Stimulated activated CD4-positive, alpha-beta T cell treated with anti-CD3 and anti-CD28 coated beads, Interleukin-4, amount 100 ng/mL, for 48 hours (primary cell): ENCODE results near the gene TMC5.
"Not testable (repeated sequence)": the region's sequence is repeated elsewhere in the genome, so short reads cannot be mapped to it uniquely, and the experiment has no call there.

Experiments
- DNase-seq, 2 donors: peaks; one replicate each; pipeline ENCODE4 v3.0.0-alpha.2; 2020; ENCODE audit warnings: low read depth in 2 of 2

Gene TMC5

DNA sequence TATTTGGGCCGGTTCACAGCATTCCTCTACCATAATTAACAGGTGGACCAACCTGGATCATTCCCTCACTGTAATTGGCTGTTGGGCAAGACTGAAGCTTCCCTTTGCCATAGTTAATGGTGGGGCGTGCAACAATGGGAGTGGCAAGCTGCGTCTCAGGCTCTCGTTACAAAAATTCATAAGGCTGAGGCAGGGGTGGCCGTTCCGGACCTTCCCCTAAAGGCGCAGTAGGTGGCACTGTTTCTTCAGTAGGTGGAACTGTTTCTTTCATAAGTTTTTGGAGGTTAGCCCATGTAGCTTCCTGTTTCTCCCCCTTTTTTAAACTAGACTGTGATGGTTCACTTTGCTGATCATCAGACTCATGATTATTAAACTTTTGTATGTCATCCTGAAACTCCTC is 17.0 kb upstream of the TMC5 start:
- no peak for DNase-seq

DNA sequence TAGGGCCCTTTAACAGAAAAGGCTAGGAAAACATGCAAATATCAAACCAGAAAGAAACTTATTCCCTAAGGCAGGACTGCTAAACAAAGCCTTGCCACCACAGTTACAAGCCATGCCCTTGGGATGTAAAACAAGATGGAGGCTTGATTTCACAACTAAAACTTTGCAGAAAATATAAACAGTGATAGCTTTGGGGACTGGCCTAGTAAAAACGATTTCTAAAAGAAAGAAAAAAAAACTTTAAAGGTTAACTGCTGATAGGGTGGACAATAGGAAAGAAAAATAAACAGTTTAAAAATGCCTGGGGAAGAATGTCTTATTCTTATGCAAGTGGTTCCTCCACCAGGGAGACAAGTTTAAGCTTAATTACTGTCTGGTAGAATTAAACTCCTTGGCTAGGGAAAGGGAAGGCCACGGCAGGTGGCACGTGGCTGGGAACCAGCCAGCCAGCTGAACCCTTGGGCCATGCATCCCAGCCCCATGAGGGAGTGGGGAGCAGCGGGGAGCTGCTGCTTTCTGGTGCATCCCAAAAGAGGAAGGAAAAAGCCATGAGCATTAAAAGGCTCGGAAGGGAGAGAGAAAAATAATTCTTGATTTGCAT is 10.7 kb upstream of the TMC5 start:
- DNase-seq: no peak

DNA sequence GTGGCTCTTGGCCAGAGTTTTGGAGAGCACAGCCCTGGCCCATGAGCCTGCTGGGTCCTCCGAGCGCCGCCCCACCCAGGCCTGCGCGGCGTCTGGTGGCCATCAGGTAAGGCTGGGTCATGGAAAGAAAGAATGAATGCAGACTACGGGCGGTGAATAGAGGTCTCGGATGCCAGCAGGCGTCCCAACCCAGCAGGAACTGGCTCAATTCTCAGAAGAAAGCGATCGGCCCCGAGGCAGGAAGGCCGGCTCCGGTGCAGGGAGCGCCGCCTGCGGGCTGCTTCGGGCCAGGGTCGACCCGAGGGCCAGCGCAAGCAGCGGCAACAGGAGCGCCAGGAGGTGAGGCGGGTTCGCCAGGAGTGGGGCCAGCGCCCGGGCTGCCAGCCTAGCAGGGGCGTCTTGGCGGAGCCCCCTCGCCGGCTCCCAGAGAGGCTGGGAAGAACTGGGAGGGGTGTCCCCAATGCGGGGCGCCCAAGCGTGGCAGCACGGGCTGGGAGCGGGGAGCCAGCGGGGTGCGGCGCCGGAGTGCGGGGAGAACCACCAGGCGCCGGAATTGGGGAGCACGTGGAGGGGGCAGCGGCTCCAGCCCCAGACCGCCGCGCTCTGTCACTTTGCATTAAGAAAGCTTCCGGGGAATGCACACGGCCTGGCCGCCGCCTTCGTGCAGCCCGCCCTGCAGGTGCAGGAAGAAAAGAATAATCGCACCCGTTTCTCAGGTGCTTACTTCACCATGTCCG is 7.1 kb upstream of the TMC5 start:
- DNase-seq: no peak

DNA sequence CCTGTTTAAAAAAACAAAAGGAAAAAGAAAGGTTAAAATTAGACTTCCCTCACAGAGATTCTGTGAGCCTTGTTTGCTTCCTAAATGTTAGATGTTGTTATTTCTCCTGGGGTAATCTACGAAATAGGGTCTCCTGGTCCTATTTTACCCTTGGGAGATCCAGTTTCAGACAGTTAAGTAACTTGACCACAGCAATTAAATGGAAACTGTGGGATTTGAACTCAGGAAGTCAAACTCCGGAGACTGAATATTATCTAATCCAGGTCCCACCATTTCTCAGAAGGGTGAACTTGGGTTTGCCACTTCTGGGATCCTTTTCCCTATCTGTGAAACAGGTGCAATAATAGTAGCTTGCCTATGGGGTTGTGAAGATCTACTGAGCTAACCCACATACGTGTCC is 6.4 kb upstream of the TMC5 start:
- DNase-seq: no peak

DNA sequence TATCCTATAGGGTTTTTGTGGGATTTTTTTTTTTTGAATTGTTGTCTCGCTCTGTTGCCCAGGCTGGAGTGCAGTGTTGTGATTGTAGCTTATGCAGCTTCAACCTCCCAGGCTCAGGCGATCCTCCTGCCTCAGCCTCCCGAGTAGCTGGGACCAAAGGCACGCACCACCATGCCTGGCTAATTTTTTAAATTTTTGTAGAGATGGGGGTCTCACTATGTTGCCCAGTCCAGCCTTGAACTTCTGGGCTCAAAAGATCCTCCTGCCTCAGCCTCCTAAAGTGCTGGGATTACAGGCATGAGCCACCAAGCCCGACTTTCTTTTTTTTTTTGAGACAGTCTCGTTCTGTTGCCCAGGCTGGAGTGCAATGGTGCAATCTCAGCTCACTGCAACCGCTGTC is 5.6 kb upstream of the TMC5 start:
- DNase-seq: not testable (repeated sequence)

DNA sequence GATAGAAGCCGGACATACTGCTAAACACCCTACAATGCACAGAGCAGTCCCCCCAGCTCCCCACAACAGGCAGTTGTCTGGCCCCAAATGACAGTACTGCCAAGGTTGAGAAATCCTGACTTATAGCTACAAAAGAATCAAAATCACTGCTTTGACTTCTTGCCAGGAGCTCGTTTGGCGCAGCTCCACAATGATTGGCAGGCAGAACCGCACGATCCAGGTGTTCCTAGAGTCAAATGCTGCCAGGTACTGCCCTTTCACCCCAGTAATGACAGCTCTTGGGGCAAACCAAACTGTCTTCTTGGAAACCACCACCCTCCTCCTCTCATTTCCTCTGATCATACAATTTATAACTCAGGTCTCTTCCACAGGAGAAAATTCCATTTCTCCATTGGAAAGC is 2.2 kb upstream of the TMC5 start:
- no peak for DNase-seq

DNA sequence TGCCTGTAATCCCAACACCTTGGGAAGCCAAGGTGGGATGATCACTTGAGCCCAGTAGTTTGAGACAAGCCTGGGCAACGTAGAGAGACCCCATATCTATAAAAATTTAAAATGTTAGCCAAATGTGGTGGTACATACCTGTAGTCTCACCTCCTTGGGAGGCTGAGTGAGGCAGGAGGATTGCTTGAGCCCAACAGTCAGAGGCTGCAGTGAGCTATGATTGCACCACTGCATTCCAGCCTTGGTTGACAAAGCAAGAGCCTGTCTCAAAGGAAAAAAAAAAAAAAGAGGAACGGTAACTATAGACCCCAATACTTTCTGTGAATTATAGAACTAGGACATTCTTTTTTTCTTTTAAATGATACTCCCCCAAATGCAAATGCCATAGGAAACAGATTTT is 1.8 kb upstream of the TMC5 start:
- no peak for DNase-seq

DNA sequence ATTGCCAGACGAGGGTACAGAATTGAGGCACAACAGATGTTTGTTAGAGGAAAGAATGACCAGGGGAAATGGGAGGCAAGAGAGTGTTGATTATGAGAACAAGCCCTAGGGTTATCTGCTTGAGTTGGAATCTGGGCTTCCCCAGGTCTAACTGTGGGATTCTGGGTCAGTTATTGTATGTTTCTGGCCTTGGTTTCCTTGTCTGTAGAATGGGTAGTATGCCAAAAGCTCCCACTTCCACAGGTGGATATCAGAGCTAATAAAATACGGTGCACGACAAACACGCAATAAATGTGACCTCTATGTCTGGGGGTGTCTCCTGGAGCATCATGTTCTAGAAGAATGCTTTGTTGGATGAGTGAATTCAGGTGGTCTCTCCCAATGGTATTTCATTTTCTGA is 517 bp downstream of the TMC5 start:
- no peak for DNase-seq

DNA sequence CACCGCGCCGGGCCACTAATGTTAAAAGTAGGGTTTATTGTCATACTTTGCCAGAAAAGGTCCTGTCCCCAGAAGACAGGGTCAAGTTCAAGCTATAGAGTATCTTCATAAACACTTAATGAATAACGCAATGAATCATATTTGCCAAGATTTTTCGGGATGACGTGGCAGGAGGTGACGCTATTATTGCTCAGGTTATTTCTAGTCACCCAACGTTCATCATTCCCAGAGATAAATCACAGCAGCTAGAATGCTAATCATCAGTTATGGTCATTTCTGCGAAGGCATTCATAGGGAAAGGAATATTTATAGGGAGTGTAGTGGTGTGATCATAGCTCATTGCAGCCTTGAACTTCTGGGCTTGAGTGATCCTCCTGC is 2.0 kb downstream of the TMC5 start:
- DNase-seq: no peak

DNA sequence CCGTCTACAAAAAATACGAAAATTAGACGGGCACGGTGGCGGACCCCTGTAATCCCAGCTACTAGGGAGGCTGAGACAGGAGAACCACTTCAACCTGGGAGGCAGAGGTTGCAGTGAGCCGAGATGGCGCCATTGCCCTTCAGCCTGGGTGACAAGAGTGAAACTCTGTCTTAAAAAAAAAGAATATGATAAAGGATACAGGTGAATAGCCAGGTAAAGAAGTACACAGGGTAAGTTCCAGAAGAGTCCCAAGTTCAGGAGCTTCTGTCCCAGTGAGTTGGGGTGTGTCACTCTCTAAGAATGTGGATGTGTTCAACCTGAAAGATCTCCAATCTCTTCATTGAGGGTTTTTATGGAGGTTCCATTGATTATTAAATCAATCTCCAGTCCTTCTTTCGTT is 6.8 kb downstream of the TMC5 start:
- DNase-seq: no peak

DNA sequence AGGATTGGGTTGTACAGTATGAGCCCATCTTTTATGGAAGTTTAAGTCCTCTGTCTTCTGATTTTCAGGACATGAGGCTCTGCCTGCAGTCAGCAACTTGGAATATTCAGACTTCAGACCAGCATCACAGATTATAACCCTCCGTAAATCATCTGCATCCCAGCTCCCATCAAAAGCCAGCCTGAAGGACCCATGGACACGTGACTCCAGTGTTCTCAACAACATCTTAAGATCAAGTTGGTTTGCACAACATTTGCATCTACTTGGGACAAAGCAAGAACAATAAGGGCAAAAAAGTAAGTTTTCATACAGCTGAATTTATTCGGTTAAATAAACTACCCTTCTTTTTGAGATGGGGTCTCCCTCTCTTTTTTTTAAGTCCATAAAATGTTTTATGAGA is 12.7 kb downstream of the TMC5 start:
- no peak for DNase-seq

DNA sequence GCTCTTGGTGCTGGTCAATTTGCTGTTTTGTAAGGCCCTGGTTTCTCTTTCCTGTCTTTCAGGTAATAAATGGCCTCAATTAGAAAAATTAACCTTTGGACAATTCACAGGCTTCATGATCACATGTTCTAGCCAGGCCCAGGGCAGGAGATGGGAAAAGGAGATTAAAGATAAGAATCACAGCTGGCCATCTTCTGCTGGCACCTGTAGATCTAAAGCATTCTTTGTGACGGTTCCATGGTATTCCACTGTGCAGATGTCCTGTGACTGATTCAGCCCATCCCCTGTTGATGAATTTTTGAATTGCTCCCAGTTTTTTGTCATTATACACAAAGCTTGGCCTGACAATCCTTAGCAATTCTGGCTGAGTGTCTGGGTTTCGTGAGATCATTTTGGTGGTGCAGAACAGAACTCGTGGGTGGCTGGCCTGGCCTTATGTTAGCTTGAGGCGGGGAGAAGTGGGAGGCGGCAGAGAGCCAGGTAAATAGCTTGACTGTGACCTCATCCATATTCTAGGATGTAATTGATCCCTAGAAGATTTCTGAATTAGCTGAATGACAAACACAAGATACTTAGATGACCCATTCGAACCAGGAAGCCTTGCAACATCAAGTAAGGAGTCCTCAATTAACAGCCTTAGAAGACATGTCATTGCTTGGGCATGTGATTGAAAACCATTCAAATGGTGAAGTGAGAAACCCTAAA is 14.1 kb downstream of the TMC5 start:
- DNase-seq: no peak

DNA sequence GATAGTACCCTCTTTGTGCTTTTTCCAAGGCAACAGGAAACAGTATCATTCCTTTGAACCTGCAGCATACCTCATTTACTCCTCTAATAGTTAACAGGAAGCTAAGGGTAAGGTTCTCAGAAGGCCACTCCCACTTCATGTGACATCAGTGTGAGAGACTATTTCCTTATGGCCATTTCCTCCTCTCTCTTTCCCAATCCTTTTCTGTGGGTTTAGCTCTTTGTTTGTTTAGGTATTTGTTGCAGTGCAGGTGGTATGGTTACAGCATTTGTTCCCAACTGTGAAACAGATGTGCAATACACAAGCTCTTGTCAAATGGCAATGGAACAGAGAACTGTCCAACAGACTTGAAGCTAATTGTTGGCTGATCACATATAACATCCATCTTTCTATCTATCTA is 14.7 kb downstream of the TMC5 start:
- no peak for DNase-seq

DNA sequence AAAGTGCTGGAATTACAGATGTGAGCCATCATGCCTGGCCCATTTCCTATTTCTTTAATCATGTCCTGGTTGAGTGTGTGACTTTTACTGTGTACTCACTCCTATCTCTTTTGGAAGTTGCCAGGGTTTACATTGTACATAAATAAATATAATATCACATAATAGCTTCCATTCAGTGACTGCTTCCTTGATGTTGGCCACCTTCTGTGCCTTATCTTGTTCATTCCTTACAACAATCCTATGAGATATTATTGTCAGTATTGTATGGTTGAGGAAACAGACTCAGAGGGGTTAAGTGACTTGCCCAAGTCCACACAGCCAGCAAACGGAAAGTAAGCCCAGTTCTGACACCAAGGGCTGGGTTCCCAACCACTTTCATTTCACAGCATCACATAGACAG is 16.9 kb downstream of the TMC5 start:
- DNase-seq: no peak

DNA sequence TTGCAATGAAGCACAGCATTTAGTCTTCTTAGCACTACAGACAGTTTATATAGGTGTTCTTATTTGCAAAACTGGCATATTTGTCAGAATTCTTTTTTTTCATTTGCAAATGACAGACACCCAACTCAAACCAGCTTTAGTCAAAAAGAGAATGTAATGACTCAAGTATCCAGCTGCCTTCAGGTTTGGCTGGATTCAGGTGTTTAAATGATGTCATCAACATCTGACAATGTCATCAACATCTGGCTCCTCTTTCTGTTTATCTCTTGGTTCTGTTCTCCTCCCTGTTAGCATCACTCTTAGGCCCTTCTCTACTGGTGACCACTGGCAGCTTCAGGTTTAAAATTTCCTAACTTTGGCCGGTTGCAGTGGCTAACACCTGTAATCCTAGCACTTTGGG is 18.9 kb downstream of the TMC5 start:
- DNase-seq: no peak

DNA sequence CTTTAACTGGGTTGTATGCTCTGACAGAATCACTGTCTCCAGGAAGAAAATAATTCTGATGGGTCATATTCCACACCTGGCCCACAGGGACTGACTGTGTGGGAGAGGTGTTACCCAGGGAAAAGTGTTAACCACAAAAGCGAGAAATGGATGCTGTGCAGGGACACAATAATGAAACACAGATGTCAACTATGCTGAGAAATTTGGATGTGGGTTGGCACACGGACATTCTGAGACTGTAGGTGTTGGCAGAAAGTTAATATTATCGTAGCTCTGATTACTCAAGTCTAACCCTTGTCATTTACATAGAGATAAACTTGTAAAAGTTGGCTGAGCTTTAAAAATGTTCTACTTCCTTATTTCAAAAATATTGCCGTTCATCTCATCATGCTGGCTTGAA is 19.6 kb downstream of the TMC5 start:
- no peak for DNase-seq

DNA sequence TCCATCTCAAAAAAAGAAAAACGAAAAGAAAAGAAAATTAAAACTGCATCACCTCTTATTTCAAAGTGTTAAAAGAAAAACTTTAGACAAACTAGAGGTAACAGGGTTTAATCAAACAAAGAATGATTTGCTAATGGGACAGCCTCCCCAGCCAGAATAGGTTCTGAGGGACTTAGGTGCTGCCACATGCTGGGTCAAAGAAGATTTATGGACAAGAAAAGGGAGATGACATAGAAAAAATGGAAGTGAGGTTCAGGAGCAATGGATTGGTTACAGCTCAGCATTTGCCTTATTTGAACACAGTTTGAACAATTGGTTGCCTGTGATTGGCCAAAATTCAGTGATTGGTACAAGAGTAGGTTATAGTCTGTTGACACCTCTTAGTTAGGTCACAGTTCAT is 21.1 kb downstream of the TMC5 start:
- DNase-seq: no peak

DNA sequence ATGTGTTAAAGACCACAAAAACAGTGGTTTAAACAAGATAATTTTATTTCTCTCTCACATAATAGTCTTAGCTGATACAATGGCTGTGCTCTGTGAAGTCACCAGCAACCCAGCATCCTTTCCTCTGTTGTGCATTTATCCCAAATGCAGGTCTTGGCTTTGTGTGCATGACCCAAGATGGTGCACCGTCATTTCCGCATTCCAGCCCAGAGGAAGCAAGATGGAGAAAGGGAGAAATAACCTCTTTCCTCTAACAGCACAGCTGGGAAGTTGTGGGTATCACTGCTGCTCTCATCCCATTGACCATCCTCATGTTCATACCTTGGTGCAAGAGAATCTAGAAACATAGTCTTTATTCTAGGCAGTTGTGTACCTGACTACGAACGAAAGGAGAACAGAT is 21.8 kb downstream of the TMC5 start:
- no peak for DNase-seq

DNA sequence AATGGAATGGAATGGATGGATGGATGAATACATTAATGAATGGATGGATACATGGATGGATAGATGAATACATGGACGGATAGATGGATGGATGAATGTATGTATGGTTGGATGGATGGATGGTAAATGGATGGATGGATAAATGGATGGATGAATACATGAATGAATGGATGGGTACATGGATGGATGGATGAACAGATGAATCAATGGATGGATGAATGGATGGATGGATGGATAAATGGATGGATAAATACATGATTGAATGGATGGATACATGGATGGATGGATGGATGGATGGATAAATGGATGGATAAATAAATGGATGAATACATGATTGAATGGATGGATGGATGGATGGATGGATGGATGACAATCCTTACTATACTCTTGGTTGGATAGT is 26.0 kb downstream of the TMC5 start:
- DNase-seq: no peak

DNA sequence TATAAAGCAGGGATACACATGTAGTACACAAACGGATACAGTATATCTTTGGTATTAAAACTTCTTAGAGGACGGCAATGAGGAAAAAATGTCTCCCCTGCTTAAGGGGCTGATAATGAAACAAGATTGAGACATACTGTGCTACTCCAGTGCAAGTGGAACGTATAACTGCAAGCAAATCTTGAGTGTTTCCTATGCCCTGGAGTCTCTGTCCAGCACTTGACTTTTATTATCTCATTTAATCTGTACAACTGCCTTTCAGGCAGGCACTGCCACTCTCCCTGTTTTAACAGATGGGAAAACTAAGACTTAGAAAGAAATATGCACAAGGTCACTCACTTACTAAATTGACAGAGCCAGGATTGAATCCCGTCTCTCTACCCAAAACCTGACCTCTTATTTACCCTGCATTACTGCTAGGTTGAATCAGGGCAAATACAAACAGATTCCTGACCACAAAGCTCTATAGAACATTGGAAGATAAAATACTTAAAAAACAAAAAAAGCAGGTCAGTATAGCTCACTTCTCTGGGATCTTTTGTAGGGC is 28.7 kb downstream of the TMC5 start:
- DNase-seq: no peak

DNA sequence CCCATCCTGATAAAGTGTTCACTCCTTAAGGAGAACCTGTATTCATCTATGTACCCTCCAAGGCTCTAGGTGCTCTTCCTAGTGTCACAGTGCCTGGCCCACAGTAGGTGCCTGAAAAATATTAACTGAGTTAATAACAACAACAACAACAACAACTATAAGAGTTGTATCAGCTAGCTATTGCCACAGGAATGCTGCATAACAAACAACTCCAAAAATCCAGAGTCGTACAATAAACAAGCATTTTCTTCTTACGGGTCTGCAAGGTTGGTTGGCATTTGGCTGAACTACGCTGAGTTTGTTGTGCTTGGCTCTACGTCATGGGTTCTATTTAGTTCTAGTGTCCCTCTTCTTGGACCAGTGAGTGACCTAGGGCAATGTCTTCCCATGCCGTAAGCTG is 29.2 kb downstream of the TMC5 start:
- no peak for DNase-seq

DNA sequence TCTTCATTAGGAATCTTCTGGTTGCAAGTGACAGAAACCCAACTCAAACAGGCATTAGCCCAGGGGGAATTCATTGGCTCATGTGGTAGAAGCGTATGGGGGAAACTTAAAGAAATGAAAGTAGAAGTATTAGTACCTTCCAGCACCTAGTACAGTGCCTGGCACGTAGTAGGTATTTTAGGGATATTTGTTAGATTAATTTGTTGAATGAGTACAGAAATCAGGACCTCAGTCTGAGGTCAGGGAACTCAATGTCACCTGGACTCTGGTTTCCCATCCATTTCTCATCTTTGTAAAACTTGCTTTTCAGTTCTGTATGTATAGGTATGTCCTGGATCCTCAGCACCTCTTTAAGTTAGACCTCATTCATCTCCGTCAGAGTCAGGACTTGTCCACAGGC is 32.5 kb downstream of the TMC5 start:
- DNase-seq: no peak

DNA sequence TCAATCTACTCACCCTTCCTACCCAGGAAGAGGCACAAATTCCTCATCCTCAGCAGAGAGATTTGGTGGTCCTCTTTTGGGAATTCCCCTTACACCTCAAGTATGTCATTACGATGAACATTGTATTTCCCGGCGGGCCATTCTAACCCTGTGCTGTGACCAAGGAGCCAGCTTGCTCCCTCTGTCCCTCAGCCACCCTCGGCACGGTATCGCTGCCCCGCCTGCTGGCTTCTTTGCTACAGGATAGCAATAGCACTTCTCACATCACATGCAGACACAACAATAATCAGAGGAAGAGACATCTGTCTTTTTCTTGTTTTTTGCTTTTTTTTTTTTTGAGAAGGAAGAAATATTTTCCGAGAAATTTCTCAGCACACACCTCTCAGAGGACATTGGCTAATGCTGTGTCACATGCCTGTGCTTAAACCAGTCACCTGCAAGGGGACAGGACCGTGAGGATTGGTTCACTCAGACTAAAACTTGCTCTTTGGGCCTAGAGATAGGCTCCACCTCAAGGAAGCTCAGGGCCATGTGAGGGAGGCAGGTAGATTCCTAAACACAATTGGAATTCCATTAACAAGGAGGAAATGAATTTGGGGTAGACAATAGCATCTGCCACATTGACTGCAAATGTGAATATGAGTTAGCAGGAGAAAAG is 41.2 kb downstream of the TMC5 start:
- DNase-seq: no peak
